Activated CD8-positive, alpha-beta T cell treated with anti-CD3 and anti-CD28 coated beads, Interleukin-2, amount 10 ng/mL, durations not matched to agents 7 days and 5 days (primary cell): ENCODE data around the gene MAGI2. TPM values are rescaled to one million over a fixed set of nuclear protein-coding genes. Genes with fewer than 3 reads are reported as not detected.

ENCODE experiments used
- ATAC-seq: fragments of 150-1000 bp; cut with Tn5 transposase; one replicate; pipeline ENCODE4 v1.10.0; 2021; ENCODE audit warnings: moderate library complexity
- CTCF ChIA-PET: fragments of 350-600 bp; sonication (Branson Sonifier 250); formaldehyde crosslinking; loops from one replicate; lab custom pipeline; 2021; ENCODE audit warnings: antibody characterized with exemption; lab: Charles Lee
- POLR2A ChIA-PET: fragments of 350-600 bp; sonication (Branson Sonifier 250); formaldehyde crosslinking; loops from one replicate; lab custom pipeline; 2021; ENCODE audit warnings: antibody characterized with exemption; lab: Charles Lee
- DNase-seq: peaks from one replicate; pipeline ENCODE4 v3.0.0-alpha.2; 2020
- H3K27ac Mint-ChIP-seq: one replicate; pipeline ENCODE4 v1.8.0; 2021; ENCODE audit warnings: mild to moderate bottlenecking, mixed read lengths
- H3K27me3 Mint-ChIP-seq: one replicate; pipeline ENCODE4 v1.8.0; 2021; ENCODE audit warnings: low read depth, mixed read lengths
- H3K36me3 Mint-ChIP-seq: one replicate; pipeline ENCODE4 v1.8.0; 2021; ENCODE audit warnings: low read depth, mixed read lengths
- H3K4me1 Mint-ChIP-seq: one replicate; pipeline ENCODE4 v1.8.0; 2021; ENCODE audit warnings: low read depth, mixed read lengths
- H3K4me3 Mint-ChIP-seq: one replicate; pipeline ENCODE4 v1.8.0; 2021; ENCODE audit warnings: mild to moderate bottlenecking, mixed read lengths
- H3K9me3 Mint-ChIP-seq: one replicate; pipeline ENCODE4 v1.8.0; 2022; ENCODE audit warnings: mixed read lengths; ENCODE audit not compliant: insufficient read depth
- total RNA-seq, 2 experiments: library from RNA; stranded (reverse); gene quantifications; one replicate each; pipeline ENCODE4 v1.2.3, GENCODE V29; 2021

Gene MAGI2
- total RNA-seq, 2 experiments from 2014 or later: 0.05 TPM; not detected in 1

- H3K9me3 Mint-ChIP-seq: peaks cover 4% of the 10 kb centered on the region
- no peaks in the 10 kb centered on the region for H3K4me1 Mint-ChIP-seq
- CTCF ChIA-PET: no interaction called here
- H3K27me3 Mint-ChIP-seq: no peaks in the 10 kb centered on the region
- no peak overlapping the region for H3K27ac Mint-ChIP-seq
- ATAC-seq: no peak
- H3K36me3 Mint-ChIP-seq: no peaks in the 10 kb centered on the region
- DNase-seq: no peak
- POLR2A ChIA-PET: no interaction called here
- no peak overlapping the region for H3K4me3 Mint-ChIP-seq
Measured at GRCh38 chr7:78635026-78635793, 818.3 kb downstream of the MAGI2 start.

DNA sequence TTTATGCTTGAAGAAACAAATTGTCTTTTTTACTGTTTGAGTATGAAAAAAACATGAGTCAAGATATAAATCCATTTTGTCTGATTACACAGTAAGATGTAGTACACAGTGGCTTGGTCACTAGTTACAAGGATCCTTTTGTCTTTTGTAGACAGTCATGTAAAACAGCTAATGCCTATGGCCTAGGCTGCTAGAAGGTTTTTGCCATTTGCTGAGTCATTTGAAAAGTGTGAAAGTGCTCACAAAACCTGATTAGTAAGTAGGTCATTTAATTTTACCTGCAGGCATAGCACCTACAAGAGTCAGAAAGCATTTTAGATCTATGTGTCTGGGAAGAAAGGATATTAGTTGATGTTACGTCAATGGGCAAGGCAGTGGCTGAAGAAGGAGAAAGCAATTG lies 819.4 kb downstream of the MAGI2 start:
- ChIA-PET POLR2A (no interaction called here), CTCF (no interaction called here)
- Mint-ChIP-seq H3K4me1 (no peaks in the 10 kb centered on the region), H3K27ac (no peak overlapping the region), H3K27me3 (no peaks in the 10 kb centered on the region), H3K4me3 (no peak overlapping the region), H3K9me3 (peaks cover 4% of the 10 kb centered on the region), H3K36me3 (no peaks in the 10 kb centered on the region)
- ATAC-seq (no peak), DNase-seq (no peak)

GRCh38 chr7:78620920-78621319 lies 832.5 kb downstream of the MAGI2 start:
- ATAC-seq: no peak
- no peaks in the 10 kb centered on the region for H3K36me3 Mint-ChIP-seq
- no peak overlapping the region for H3K27ac Mint-ChIP-seq
- H3K27me3 Mint-ChIP-seq: no peaks in the 10 kb centered on the region
- H3K4me3 Mint-ChIP-seq: no peak overlapping the region
- H3K4me1 Mint-ChIP-seq: no peaks in the 10 kb centered on the region
- peaks cover 4% of the 10 kb centered on the region for H3K9me3 Mint-ChIP-seq
- CTCF ChIA-PET: no interaction called here
- no peak for DNase-seq
- POLR2A ChIA-PET: no interaction called here

GRCh38 chr7:78616539-78616938 lies 836.9 kb downstream of the MAGI2 start:
- no peaks in the 10 kb centered on the region for H3K4me1 Mint-ChIP-seq
- H3K9me3 Mint-ChIP-seq: peaks cover 4% of the 10 kb centered on the region
- no peak overlapping the region for H3K4me3 Mint-ChIP-seq
- H3K36me3 Mint-ChIP-seq: no peaks in the 10 kb centered on the region
- DNase-seq (no peak), ATAC-seq (no peak)
- H3K27me3 Mint-ChIP-seq: no peaks in the 10 kb centered on the region
- no peak overlapping the region for H3K27ac Mint-ChIP-seq
- CTCF ChIA-PET: no interaction called here
- POLR2A ChIA-PET: no interaction called here

DNA sequence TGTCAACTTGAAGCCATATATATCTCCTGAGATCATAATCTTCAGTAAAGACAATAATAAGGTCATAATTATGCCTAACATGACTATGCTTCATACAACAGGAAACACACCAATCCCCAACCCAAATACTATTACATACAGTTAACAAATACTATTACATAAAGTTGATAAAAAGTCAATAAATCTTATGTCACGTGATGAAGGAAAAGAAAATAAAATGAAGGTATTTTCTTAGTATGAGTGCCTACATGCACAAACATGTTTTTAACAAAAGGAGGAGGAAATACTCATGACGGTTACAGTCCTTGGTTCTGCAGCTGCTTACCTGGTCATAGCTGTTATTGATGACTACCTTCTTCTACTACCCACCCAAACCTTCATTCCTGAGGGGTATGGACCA lies 844.2 kb downstream of the MAGI2 start:
- H3K27ac Mint-ChIP-seq: no peak overlapping the region
- CTCF ChIA-PET: no interaction called here
- no peak overlapping the region for H3K4me3 Mint-ChIP-seq

GRCh38 chr7:78607099-78607498 lies 846.4 kb downstream of the MAGI2 start:
- CTCF ChIA-PET: no interaction called here
- Mint-ChIP-seq H3K9me3 (peaks cover 3% of the 10 kb centered on the region), H3K4me1 (no peaks in the 10 kb centered on the region), H3K27me3 (no peaks in the 10 kb centered on the region), H3K4me3 (no peak overlapping the region), H3K27ac (no peak overlapping the region), H3K36me3 (no peaks in the 10 kb centered on the region)
- no peak for ATAC-seq
- POLR2A ChIA-PET: no interaction called here
- no peak for DNase-seq

More for the DNA sequence above, 844.2 kb downstream of the MAGI2 start:
- DNase-seq (no peak), ATAC-seq (no peak)
- no peaks in the 10 kb centered on the region for H3K36me3 Mint-ChIP-seq
- H3K9me3 Mint-ChIP-seq: peaks cover 3% of the 10 kb centered on the region
- POLR2A ChIA-PET: no interaction called here
- no peaks in the 10 kb centered on the region for H3K4me1 Mint-ChIP-seq
- H3K27me3 Mint-ChIP-seq: no peaks in the 10 kb centered on the region

- DNase-seq (no peak), ATAC-seq (no peak)
- H3K27ac Mint-ChIP-seq: no peak overlapping the region
- peaks cover 3% of the 10 kb centered on the region for H3K9me3 Mint-ChIP-seq
- POLR2A ChIA-PET: no interaction called here
- CTCF ChIA-PET: no interaction called here
- no peaks in the 10 kb centered on the region for H3K36me3 Mint-ChIP-seq
- H3K27me3 Mint-ChIP-seq: no peaks in the 10 kb centered on the region
- no peak overlapping the region for H3K4me3 Mint-ChIP-seq
- H3K4me1 Mint-ChIP-seq: no peaks in the 10 kb centered on the region
Measured at GRCh38 chr7:78605119-78605518, 848.3 kb downstream of the MAGI2 start.

GRCh38 chr7:78601728-78602127 lies 851.7 kb downstream of the MAGI2 start:
- Mint-ChIP-seq H3K27ac (no peak overlapping the region), H3K4me3 (no peak overlapping the region), H3K4me1 (no peaks in the 10 kb centered on the region), H3K9me3 (no peaks in the 10 kb centered on the region), H3K27me3 (no peaks in the 10 kb centered on the region), H3K36me3 (no peaks in the 10 kb centered on the region)
- ChIA-PET POLR2A (no interaction called here), CTCF (no interaction called here)
- ATAC-seq (no peak), DNase-seq (no peak)

DNA sequence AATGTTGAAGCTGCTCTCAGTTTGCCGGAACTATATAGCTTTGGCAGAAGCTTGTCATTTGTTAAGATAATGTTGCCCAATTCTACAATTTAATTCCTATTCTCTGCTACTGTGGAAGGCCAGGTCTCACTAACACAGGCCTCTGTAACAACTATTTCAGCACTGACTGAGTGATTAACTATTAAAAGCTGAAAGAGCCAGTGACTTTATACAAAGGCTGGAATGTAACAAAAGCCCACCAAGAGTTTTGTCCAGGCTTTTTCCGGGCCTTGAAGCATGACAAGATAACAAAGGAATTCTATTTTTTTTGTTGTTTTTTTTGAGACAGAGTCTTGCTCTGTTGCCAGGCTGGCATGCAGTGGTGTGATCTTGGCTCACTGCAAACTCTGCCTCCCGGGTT lies 859.3 kb downstream of the MAGI2 start:
- ChIA-PET POLR2A (no interaction called here), CTCF (no interaction called here)
- H3K4me3 Mint-ChIP-seq: no peak overlapping the region
- DNase-seq (no peak), ATAC-seq (no peak)
- no peak overlapping the region for H3K27ac Mint-ChIP-seq
- no peaks in the 10 kb centered on the region for H3K4me1 Mint-ChIP-seq
- no peaks in the 10 kb centered on the region for H3K27me3 Mint-ChIP-seq
- no peaks in the 10 kb centered on the region for H3K36me3 Mint-ChIP-seq
- H3K9me3 Mint-ChIP-seq: no peaks in the 10 kb centered on the region

DNA sequence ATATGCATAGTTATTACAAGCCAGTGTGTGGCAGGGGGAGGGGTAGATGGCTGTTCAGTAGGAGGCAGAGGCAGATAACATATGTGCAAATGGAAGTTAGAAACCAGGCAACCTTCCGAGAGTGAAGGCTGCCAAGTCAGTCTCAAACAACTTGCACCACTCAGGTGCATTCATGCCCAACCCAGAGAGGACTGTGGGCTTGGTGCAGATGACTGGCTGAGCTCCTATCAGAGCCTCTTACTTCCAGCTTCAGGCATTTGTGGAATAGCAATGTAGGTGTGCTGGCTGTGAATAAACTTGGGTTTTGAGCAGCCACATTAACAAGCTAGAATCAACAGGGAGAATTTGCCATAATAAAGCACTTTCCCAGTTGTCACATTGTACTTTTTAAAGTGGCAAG lies 865.1 kb downstream of the MAGI2 start:
- Mint-ChIP-seq H3K36me3 (no peaks in the 10 kb centered on the region), H3K4me3 (no peak overlapping the region), H3K9me3 (no peaks in the 10 kb centered on the region), H3K27me3 (no peaks in the 10 kb centered on the region), H3K27ac (no peak overlapping the region), H3K4me1 (no peaks in the 10 kb centered on the region)
- CTCF ChIA-PET: interaction anchor here (0.6 kb wide), 1 partner anchor 52 kb away, joined by 3 read pairs; no protein-coding TSS in a partner anchor
- DNase-seq (no peak), ATAC-seq (no peak)
- POLR2A ChIA-PET: no interaction called here

DNA sequence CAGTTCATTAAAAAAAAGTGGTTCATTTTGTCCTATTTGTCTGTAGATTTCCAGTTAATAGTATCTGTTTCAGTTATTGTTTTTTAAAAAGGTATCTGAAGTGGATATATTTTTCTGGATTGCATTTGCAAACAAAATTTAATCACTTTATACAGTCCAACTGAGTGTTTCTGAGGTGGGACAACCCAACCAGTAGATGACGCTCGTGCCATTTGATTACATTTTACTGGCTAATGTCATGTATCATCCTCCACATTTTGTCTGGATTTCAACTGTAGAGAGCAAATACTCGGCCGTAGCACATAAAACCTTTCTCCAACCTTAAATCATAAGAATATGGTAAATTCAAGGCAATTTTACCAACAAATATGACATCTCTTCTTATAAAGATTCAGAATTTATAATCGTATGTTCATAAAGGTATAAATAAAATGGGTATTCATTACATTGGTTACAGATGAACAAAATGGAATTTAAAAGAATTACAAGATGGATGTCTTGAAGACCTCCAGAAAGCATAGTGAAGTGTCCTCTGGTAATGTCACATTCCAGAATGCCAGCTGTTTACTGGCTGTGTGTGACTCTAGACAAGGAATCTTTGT lies 865.9 kb downstream of the MAGI2 start:
- no peaks in the 10 kb centered on the region for H3K36me3 Mint-ChIP-seq
- no peak overlapping the region for H3K4me3 Mint-ChIP-seq
- no peaks in the 10 kb centered on the region for H3K27me3 Mint-ChIP-seq
- H3K4me1 Mint-ChIP-seq: no peaks in the 10 kb centered on the region
- DNase-seq (no peak), ATAC-seq (no peak)
- H3K27ac Mint-ChIP-seq: no peak overlapping the region
- CTCF ChIA-PET: no interaction called here
- H3K9me3 Mint-ChIP-seq: no peaks in the 10 kb centered on the region
- POLR2A ChIA-PET: no interaction called here

GRCh38 chr7:78585980-78586379 lies 867.5 kb downstream of the MAGI2 start:
- H3K36me3 Mint-ChIP-seq: no peaks in the 10 kb centered on the region
- ChIA-PET CTCF (no interaction called here), POLR2A (no interaction called here)
- no peaks in the 10 kb centered on the region for H3K27me3 Mint-ChIP-seq
- H3K4me3 Mint-ChIP-seq: no peak overlapping the region
- DNase-seq: no peak
- no peaks in the 10 kb centered on the region for H3K9me3 Mint-ChIP-seq
- no peak overlapping the region for H3K27ac Mint-ChIP-seq
- ATAC-seq: no peak
- H3K4me1 Mint-ChIP-seq: no peaks in the 10 kb centered on the region
